MM.1S (cell line): ENCODE results near the gene NKG7.

Experiments used
- EZH2 ChIP-seq: fragments of 300-600 bp; sonication (generic); optimal IDR thresholded peaks from 2 replicates; pipeline ENCODE3; 2017; ENCODE audit warnings: low read depth, mild to moderate bottlenecking, antibody characterized with exemption, low read length, mixed read lengths
- TF ChIP-seq, protein P1 (sequence below): fragments of 300-600 bp; sonication (generic); IDR thresholded peaks from 2 replicates; pipeline ENCODE4 v1.5.1; 2016; ENCODE audit warnings: antibody characterized with exemption, low read length, mixed read lengths

DNA sequence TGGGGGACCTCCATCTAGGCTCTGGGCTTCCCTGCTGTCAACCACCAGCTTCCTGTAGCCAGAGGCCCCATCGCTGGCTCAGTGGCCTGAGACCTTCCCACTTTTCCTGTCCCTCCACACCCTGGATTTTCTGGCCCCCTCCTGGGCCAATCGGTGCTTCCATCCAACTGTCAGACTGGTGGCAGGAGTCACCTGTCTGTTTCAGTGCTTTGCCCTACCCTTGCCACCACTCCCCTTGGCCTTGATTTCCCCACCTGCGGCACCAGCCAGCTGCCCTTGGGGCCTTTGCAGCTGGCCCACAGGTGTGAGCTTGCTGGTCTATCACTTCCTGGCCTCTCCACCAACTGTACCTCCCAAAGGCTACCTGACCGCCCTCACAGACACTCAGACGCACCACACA, 43.0 kb downstream of the NKG7 start:
- TF ChIP-seq, protein P1, sequence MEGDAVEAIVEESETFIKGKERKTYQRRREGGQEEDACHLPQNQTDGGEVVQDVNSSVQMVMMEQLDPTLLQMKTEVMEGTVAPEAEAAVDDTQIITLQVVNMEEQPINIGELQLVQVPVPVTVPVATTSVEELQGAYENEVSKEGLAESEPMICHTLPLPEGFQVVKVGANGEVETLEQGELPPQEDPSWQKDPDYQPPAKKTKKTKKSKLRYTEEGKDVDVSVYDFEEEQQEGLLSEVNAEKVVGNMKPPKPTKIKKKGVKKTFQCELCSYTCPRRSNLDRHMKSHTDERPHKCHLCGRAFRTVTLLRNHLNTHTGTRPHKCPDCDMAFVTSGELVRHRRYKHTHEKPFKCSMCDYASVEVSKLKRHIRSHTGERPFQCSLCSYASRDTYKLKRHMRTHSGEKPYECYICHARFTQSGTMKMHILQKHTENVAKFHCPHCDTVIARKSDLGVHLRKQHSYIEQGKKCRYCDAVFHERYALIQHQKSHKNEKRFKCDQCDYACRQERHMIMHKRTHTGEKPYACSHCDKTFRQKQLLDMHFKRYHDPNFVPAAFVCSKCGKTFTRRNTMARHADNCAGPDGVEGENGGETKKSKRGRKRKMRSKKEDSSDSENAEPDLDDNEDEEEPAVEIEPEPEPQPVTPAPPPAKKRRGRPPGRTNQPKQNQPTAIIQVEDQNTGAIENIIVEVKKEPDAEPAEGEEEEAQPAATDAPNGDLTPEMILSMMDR: no peak
- no peak for TF ChIP-seq EZH2
